Endothelial cell of umbilical vein (primary cell): ENCODE data around the gene LRRN3. TPM values are rescaled to one million over a fixed set of nuclear protein-coding genes. Genes with fewer than 3 reads are reported as not detected.

Experiments used
- BruUV-seq: library from RNA; stranded (reverse); fragments of 400-500 nt; replicated peaks from 2 replicates; lab custom pipeline; 2021; lab: Mats Ljungman, UMichigan
- CTCF ChIA-PET: fragments of 300-600, 350-600 bp; sonication (Branson Sonifier 250); formaldehyde crosslinking; loops from one replicate; lab custom pipeline; 2021; ENCODE audit warnings: antibody characterized with exemption, inconsistent platforms; lab: Charles Lee
- POLR2A ChIA-PET: fragments of 300-600, 350-600 bp; sonication (Branson Sonifier 250); formaldehyde crosslinking; loops from one replicate; lab custom pipeline; 2021; ENCODE audit warnings: antibody characterized with exemption, inconsistent platforms; lab: Charles Lee
- DNase-seq: peaks from one replicate; pipeline ENCODE4 v3.0.0-alpha.2; 2011; ENCODE audit warnings: low read depth, low spot score
- FAIRE-seq: peaks from 2 replicates; lab custom pipeline; 2011; peaks lifted over from hg19 to GRCh38; lab: Jason Lieb, UNC
- H2AFZ ChIP-seq: 2 replicates; pipeline ENCODE4 v1.6.0; 2012; ENCODE audit warnings: low read depth, low read length, control low read depth, inconsistent platforms
- H3K27ac ChIP-seq: 2 replicates; pipeline ENCODE4 v1.5.1; 2011; ENCODE audit warnings: low read depth, mild to moderate bottlenecking, control low read depth, low read length, moderate library complexity; ENCODE audit not compliant: insufficient read depth
- H3K27me3 ChIP-seq, 2 experiments: 2 replicates each; pipeline versions ENCODE4 v1.6.0 to v1.6.1; 2011; ENCODE audit warnings: low read length in 2 of 2, mixed read lengths in 1 of 2; ENCODE audit not compliant: control insufficient read depth in 2 of 2, insufficient read depth in 2 of 2
- H3K36me3 ChIP-seq, 2 experiments: 2 replicates in 1 of 2; 3 replicates in 1 of 2; pipeline ENCODE4 v1.5.1; 2011; ENCODE audit warnings: low read length in 2 of 2, mild to moderate bottlenecking in 1 of 2, moderate library complexity in 1 of 2; ENCODE audit not compliant: control insufficient read depth in 2 of 2, insufficient read depth in 2 of 2; ENCODE audit errors: extremely low read depth in 1 of 2
- H3K4me1 ChIP-seq: 3 replicates; pipeline ENCODE4 v1.5.1; 2011; ENCODE audit warnings: mild to moderate bottlenecking, low read length; ENCODE audit not compliant: control insufficient read depth, insufficient read depth; ENCODE audit errors: extremely low read depth
- H3K4me2 ChIP-seq: 2 replicates; pipeline ENCODE4 v1.6.1; 2011; ENCODE audit warnings: low read length, control low read depth, mixed read lengths; ENCODE audit not compliant: insufficient read depth
- H3K4me3 ChIP-seq, 3 experiments: fragments of 200-600 bp in 1 of 3; sonication (generic), shearing (Covaris generic) in 1 of 3; replicated peaks in 1 of 3; 2 replicates each; pipeline ENCODE4 v1.5.1; 2011 to 2016; ENCODE audit warnings: control low read depth in 3 of 3, low read length in 3 of 3, mild to moderate bottlenecking in 2 of 3, inconsistent platforms in 1 of 3, low read depth in 1 of 3, moderate library complexity in 1 of 3; ENCODE audit not compliant: insufficient read depth in 1 of 3
- H3K79me2 ChIP-seq: 2 replicates; pipeline ENCODE4 v1.6.0; 2012; ENCODE audit warnings: low read length, inconsistent platforms; ENCODE audit not compliant: control insufficient read depth, insufficient read depth
- H3K9ac ChIP-seq: replicated peaks from 2 replicates; pipeline ENCODE3; 2011; ENCODE audit warnings: low read length, control low read depth; ENCODE audit not compliant: insufficient read depth; ENCODE audit errors: extremely low read depth
- H3K9me1 ChIP-seq: replicated peaks from 3 replicates; pipeline ENCODE4 v1.6.0; 2011; ENCODE audit warnings: mild to moderate bottlenecking, low read length; ENCODE audit not compliant: control insufficient read depth, insufficient read depth; ENCODE audit errors: extremely low read depth
- H3K9me3 ChIP-seq: replicated peaks from 2 replicates; pipeline ENCODE4 v1.5.1; 2012; ENCODE audit warnings: low read length, inconsistent platforms; ENCODE audit not compliant: control insufficient read depth, insufficient read depth
- H4K20me1 ChIP-seq: replicated peaks from 2 replicates; pipeline ENCODE3; 2011; ENCODE audit warnings: mild to moderate bottlenecking, low read length; ENCODE audit not compliant: control insufficient read depth, insufficient read depth; ENCODE audit errors: extremely low read depth
- CTCF ChIP-seq, 2 donors: IDR thresholded peaks; 1 replicate in 1 of 2; 2 replicates in 1 of 2; pipeline ENCODE4 v1.5.1; 2011; ENCODE audit warnings: low read length in 2 of 2, mild to moderate bottlenecking in 2 of 2, moderate library complexity in 2 of 2, control low read depth in 1 of 2, inconsistent platforms in 1 of 2, low read depth in 1 of 2; ENCODE audit not compliant: insufficient read depth in 1 of 2; ENCODE audit errors: extremely low read depth in 1 of 2
- EZH2 ChIP-seq: IDR thresholded peaks from 2 replicates; pipeline ENCODE4 v1.6.1; 2012; ENCODE audit warnings: borderline replicate concordance, low read depth, mild to moderate bottlenecking, moderate library complexity, low read length, inconsistent platforms; ENCODE audit not compliant: severe bottlenecking
- FOS ChIP-seq: IDR thresholded peaks from 2 replicates; pipeline ENCODE4 v1.6.1; 2011; ENCODE audit warnings: mild to moderate bottlenecking, low read length, moderate library complexity, borderline replicate concordance; ENCODE audit not compliant: insufficient read depth
- GATA2 ChIP-seq: IDR thresholded peaks from 2 replicates; pipeline ENCODE4 v1.7.0; 2011; ENCODE audit warnings: low read depth, mild to moderate bottlenecking, moderate library complexity, mixed read lengths, low read length; ENCODE audit not compliant: insufficient read length, insufficient read depth
- JUN ChIP-seq: IDR thresholded peaks from 2 replicates; pipeline ENCODE4 v1.6.1; 2011; ENCODE audit warnings: borderline replicate concordance, low read depth; ENCODE audit not compliant: insufficient read length, insufficient read depth
- MAX ChIP-seq: IDR thresholded peaks from 2 replicates; pipeline ENCODE4 v1.6.1; 2011; ENCODE audit not compliant: insufficient read depth, insufficient read length
- MYC ChIP-seq: IDR thresholded peaks from one replicate; pipeline ENCODE4 v1.6.1; 2011; ENCODE audit warnings: mild to moderate bottlenecking, low read depth, low read length
- POLR2A ChIP-seq: IDR thresholded peaks from 2 replicates; pipeline ENCODE4 v1.6.1; 2012; ENCODE audit warnings: low read depth, mild to moderate bottlenecking, control low read depth, low read length
- POLR2AphosphoS5 ChIP-seq: IDR thresholded peaks from 2 replicates; pipeline ENCODE4 v1.6.1; 2012; ENCODE audit warnings: low read depth, mild to moderate bottlenecking, control low read depth, low read length, moderate library complexity; ENCODE audit not compliant: insufficient read depth
- dilution Hi-C: fragments of 300-500 bp; cut with MboI; formaldehyde crosslinking; loops from one replicate; pipeline ENCODE4 v1.15.0; 2019; ENCODE audit warnings: low sequenced_read_pairs; ENCODE audit not compliant: extremely low pct_ligation_motif_present
- intact Hi-C: fragments of 100-400 bp; cut with micrococcal nuclease; formaldehyde crosslinking; loops from one replicate; pipeline ENCODE4 v1.10.0; 2022
- polyA plus RNA-seq, 4 experiments: library from polyadenylated mRNA; depleted of rRNA in 3 of 4; stranded (reverse) in 3 of 4; unstranded in 1 of 4; fragments of >200 nt; gene quantifications; 2 replicates each; pipeline versions ENCODE4 v1.2.1 to v1.2.3, GENCODE V29; 2011 to 2012; ENCODE audit warnings: missing spikeins in 1 of 4
- total RNA-seq: library from RNA; stranded (reverse); gene quantifications from 2 replicates; pipeline ENCODE4 v1.2.3, GENCODE V29; 2021

LRRN3 gene
- total and polyA plus RNA-seq, 2 donors (not counting 3 experiments of a cell fraction or from before 2014, with no cell fraction given), result not detected

- Histone ChIP-seq H4K20me1 (no peaks in the 10 kb centered on the region), H3K79me2 (no peaks in the 10 kb centered on the region), H3K4me1 (no peaks in the 10 kb centered on the region), H3K4me3 (no peak overlapping the region), H3K27ac (no peak overlapping the region), H3K9ac (no peak overlapping the region), H3K27me3 (no peaks in the 10 kb centered on the region), H3K9me1 (no peaks in the 10 kb centered on the region), H2AFZ (no peak overlapping the region), H3K36me3 (no peaks in the 10 kb centered on the region), H3K4me2 (no peak overlapping the region), H3K9me3 (no peaks in the 10 kb centered on the region)
- DNase-seq (no peak), FAIRE-seq (no peak)
- TF ChIP-seq POLR2AphosphoS5, result no peak
- TF ChIP-seq MYC, result no peak
- BruUV-seq, result no TSS peak
- CTCF ChIA-PET, result no interaction called here
- POLR2A ChIA-PET, result no interaction called here
- dilution Hi-C loops, result no loop called here
- intact Hi-C loops, result no loop called here
Measured at GRCh38 chr7:111063166-111063565, 27.8 kb upstream of the LRRN3 start.

GRCh38 chr7:111067251-111067650 is 23.7 kb upstream of the LRRN3 start:
- no peak overlapping the region for H3K4me3 ChIP-seq
- H3K36me3 ChIP-seq, result no peaks in the 10 kb centered on the region
- FAIRE-seq (no peak), DNase-seq (no peak)
- no peaks in the 10 kb centered on the region for H3K9me1 ChIP-seq
- H3K9me3 ChIP-seq, result no peaks in the 10 kb centered on the region
- ChIA-PET CTCF (interaction anchor here (0.9 kb wide), 1 partner anchor 38 kb away, joined by 3 read pairs; no protein-coding TSS in a partner anchor), POLR2A (no interaction called here)
- no peak overlapping the region for H3K9ac ChIP-seq
- no peaks in the 10 kb centered on the region for H4K20me1 ChIP-seq
- no TSS peak for BruUV-seq
- H3K4me1 ChIP-seq, result no peaks in the 10 kb centered on the region
- no peak overlapping the region for H2AFZ ChIP-seq
- TF ChIP-seq POLR2AphosphoS5, result no peak
- no peak for TF ChIP-seq CTCF (IDR thresholded peaks at IDR 0.05; ENCODE audit: extremely low read depth in 1 of 2, insufficient read depth in 1 of 2, low read depth in 1 of 2, low read length in 2 of 2)
- no peak for TF ChIP-seq JUN
- no peak for TF ChIP-seq POLR2A
- no peak for TF ChIP-seq EZH2
- no peak for TF ChIP-seq GATA2
- TF ChIP-seq MAX, result no peak
- no peak for TF ChIP-seq FOS
- no peaks in the 10 kb centered on the region for H3K27me3 ChIP-seq
- no peaks in the 10 kb centered on the region for H3K79me2 ChIP-seq
- intact Hi-C loops, result no loop called here
- dilution Hi-C loops, result no loop called here
- no peak overlapping the region for H3K4me2 ChIP-seq
- H3K27ac ChIP-seq, result no peak overlapping the region
